Stomach smooth muscle (tissue), 2 donors: ENCODE results near the gene FBXW12.
"Not testable (repeated sequence)": the region's sequence is repeated elsewhere in the genome, so short reads cannot be mapped to it uniquely, and the experiment has no call there.

Experiments
- H3K27ac ChIP-seq: one replicate; pipeline ENCODE4 v1.7.0; 2013; ENCODE audit warnings: mild to moderate bottlenecking, low read length, inconsistent platforms
- H3K27me3 ChIP-seq, 2 donors: one replicate each; pipeline ENCODE4 v1.7.0; 2013; ENCODE audit warnings: low read length in 2 of 2; ENCODE audit not compliant: insufficient read depth in 2 of 2, control insufficient read depth in 1 of 2
- H3K36me3 ChIP-seq, 2 donors: one replicate each; pipeline ENCODE4 v1.7.0; 2013; ENCODE audit warnings: low read length in 2 of 2; ENCODE audit not compliant: control insufficient read depth in 2 of 2, insufficient read depth in 2 of 2
- H3K4me1 ChIP-seq: one replicate; pipeline ENCODE4 v1.7.0; 2013; ENCODE audit warnings: low read length; ENCODE audit not compliant: control insufficient read depth, insufficient read depth
- H3K4me3 ChIP-seq, 2 donors: one replicate each; pipeline ENCODE4 v1.7.0; 2013; ENCODE audit warnings: low read length in 2 of 2
- H3K9ac ChIP-seq, 2 donors: one replicate each; pipeline ENCODE4 v1.7.0; 2013; ENCODE audit warnings: low read length in 2 of 2, mild to moderate bottlenecking in 1 of 2
- H3K9me3 ChIP-seq, 2 donors: one replicate each; pipeline ENCODE4 v1.7.0; 2013; ENCODE audit warnings: low read length in 2 of 2; ENCODE audit not compliant: control insufficient read depth in 2 of 2
- donor health status: healthy.
- donor health status: Pancreatic carcinoma.

Gene FBXW12

GRCh38 chr3:48371651-48372376 lies at the start of gene FBXW12:
FBXW12 (plus strand) TSS chr3:48372219; CDS start chr3:48372768, 549 bp downstream.
- no peaks in the 10 kb centered on the region for H3K36me3 ChIP-seq
- no peak within 1 kb of the TSS for H3K27ac ChIP-seq
- H3K4me3 ChIP-seq = no peak within 1 kb of the TSS

DNA sequence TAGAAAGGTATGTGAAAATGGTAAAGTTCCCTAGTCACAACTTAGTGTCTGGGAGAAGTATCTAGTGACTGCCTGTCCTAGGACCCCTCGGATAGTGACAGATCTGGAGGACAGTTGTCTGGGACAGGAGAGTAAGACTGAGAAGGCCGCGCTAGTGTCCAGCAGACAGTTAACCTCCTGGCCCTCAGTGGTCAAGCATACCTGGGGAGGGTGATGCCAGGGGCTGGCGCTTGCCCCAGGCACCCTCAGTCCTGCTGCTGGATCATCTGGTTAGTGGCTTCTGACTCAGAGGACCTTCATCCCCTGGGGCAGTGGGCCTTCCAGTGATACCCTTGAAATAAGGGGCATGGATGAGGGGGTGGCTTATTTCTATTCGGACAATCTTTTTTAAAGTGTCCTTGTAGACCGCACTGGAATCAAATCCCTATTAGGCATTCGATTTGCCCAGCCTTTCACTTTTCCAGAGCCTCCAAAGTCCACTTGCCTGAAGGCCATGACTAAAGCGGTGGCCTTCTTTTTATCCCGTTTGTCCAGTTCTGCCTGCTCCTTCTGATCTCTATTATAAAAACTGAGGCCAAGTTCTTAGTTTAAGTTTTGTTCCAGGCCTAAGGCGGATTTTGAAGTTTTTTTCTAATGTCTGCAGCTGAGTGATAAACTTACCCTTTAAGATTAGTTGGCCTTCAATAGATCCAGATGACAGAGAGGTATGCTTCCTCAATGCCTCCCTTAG lies 40.1 kb upstream of the FBXW12 start:
- H3K9ac ChIP-seq, H3K27ac ChIP-seq, H3K27me3 ChIP-seq, H3K4me3 ChIP-seq, H3K9me3 ChIP-seq, H3K36me3 ChIP-seq, H3K4me1 ChIP-seq: not testable (repeated sequence)

More at GRCh38 chr3:48371651-48372376, at the start of gene FBXW12:
- H3K9ac ChIP-seq = no peak within 1 kb of the TSS
- H3K9me3 ChIP-seq = no peaks in the 10 kb centered on the region
- peaks cover 2% of the 10 kb centered on the region for H3K4me1 ChIP-seq
- no peaks in the 10 kb centered on the region for H3K27me3 ChIP-seq

DNA sequence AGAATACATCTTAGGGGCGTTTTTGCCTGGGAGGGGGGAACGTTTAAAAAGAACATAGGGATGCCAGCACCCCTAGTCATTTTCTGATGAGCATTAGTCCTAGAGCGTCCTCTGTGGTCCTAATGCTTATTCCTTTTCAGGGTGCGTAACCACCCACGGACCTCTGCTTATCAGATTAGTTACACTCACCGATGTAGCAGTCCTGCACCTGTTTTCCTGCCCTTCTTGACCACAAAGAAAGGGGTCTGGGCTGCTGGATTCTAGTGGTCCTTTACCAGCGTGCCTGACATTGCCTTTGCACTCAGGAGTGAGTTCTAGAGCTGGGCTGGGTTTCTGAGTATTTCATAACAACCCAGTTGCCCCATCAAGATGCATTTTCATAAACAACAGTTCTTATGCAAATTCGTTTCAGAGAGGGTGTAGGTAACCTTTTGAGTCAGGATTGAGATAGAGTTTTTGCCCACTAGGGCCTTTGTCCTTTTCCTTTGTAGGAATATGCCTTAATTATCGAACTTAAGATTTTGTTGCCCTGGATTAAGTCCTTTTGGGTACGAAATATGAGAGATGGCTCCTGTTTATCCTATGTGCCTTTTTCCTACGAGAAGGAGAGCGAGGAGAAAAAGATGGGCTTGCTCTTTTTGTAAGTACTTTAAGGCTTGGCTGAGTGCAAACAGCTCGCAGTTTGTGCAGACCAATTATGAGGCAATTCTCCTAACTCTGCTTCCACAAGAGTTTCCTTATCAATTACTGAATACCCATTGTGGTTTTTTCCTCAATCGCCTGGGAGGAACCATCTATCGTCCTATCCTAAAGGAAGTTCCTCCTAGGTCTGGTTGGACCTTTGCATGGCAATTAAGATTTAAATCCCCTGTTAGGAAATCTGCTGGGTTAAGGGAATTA lies 38.4 kb upstream of the FBXW12 start, which contains the start of gene SPINK8:
SPINK8 (minus strand) TSS at position 316 of the 900 bp plus-strand sequence. CDS start 5,320 bp downstream, outside the sequence.
- not testable (repeated sequence) for H3K36me3 ChIP-seq, H3K27me3 ChIP-seq, H3K4me1 ChIP-seq, H3K9ac ChIP-seq, H3K4me3 ChIP-seq, H3K9me3 ChIP-seq, H3K27ac ChIP-seq

GRCh38 chr3:48334605-48335004 lies 37.4 kb upstream of the FBXW12 start:
- Histone ChIP-seq H3K27ac (no peak overlapping the region), H3K4me3 (no peak overlapping the region), H3K9ac (no peak overlapping the region), H3K4me1 (no peaks in the 10 kb centered on the region), H3K9me3 (no peaks in the 10 kb centered on the region), H3K36me3 (no peaks in the 10 kb centered on the region), H3K27me3 (no peaks in the 10 kb centered on the region)

- H3K9ac ChIP-seq, H3K36me3 ChIP-seq, H3K4me3 ChIP-seq, H3K27ac ChIP-seq, H3K9me3 ChIP-seq, H3K4me1 ChIP-seq, H3K27me3 ChIP-seq: not testable (repeated sequence)
Measured at GRCh38 chr3:48335286-48335685, 36.7 kb upstream of the FBXW12 start.

GRCh38 chr3:48337536-48337935 lies 34.5 kb upstream of the FBXW12 start:
- H3K9ac ChIP-seq, H3K4me1 ChIP-seq, H3K27ac ChIP-seq, H3K36me3 ChIP-seq, H3K27me3 ChIP-seq, H3K4me3 ChIP-seq, H3K9me3 ChIP-seq: not testable (repeated sequence)

- Histone ChIP-seq H3K9ac (no peak overlapping the region), H3K27me3 (no peaks in the 10 kb centered on the region), H3K4me3 (no peak overlapping the region), H3K4me1 (no peaks in the 10 kb centered on the region), H3K9me3 (no peaks in the 10 kb centered on the region), H3K36me3 (no peaks in the 10 kb centered on the region), H3K27ac (no peak overlapping the region)
Measured at GRCh38 chr3:48338635-48339034, 33.4 kb upstream of the FBXW12 start.

DNA sequence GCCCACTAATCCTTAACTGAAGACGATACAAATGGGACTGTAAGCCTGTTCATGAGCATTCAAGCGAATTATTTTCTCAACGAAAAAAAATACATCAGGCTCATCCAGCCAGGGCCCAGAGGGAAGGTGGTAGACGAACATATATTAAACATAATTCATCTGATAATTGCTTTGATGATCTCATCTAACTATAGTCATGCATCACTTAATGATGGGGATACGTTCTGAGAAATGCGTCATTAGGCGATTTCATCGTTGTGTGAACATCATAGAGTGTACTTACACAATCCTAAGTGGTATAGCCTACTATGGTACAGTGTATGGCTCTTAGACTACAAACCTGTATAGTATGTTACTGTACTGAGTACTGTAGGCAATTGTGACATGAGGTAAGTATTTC lies 28.6 kb upstream of the FBXW12 start:
- H3K27ac ChIP-seq = no peak overlapping the region
- no peaks in the 10 kb centered on the region for H3K36me3 ChIP-seq
- H3K4me1 ChIP-seq = no peaks in the 10 kb centered on the region
- no peak overlapping the region for H3K9ac ChIP-seq
- no peaks in the 10 kb centered on the region for H3K27me3 ChIP-seq
- H3K4me3 ChIP-seq = no peak overlapping the region
- H3K9me3 ChIP-seq = no peaks in the 10 kb centered on the region

GRCh38 chr3:48344867-48345507 lies 27.0 kb upstream of the FBXW12 start:
- Histone ChIP-seq H3K4me1 (no peaks in the 10 kb centered on the region), H3K36me3 (no peaks in the 10 kb centered on the region), H3K4me3 (no peak overlapping the region), H3K9me3 (no peaks in the 10 kb centered on the region), H3K27me3 (no peaks in the 10 kb centered on the region), H3K27ac (no peak overlapping the region), H3K9ac (no peak overlapping the region)

DNA sequence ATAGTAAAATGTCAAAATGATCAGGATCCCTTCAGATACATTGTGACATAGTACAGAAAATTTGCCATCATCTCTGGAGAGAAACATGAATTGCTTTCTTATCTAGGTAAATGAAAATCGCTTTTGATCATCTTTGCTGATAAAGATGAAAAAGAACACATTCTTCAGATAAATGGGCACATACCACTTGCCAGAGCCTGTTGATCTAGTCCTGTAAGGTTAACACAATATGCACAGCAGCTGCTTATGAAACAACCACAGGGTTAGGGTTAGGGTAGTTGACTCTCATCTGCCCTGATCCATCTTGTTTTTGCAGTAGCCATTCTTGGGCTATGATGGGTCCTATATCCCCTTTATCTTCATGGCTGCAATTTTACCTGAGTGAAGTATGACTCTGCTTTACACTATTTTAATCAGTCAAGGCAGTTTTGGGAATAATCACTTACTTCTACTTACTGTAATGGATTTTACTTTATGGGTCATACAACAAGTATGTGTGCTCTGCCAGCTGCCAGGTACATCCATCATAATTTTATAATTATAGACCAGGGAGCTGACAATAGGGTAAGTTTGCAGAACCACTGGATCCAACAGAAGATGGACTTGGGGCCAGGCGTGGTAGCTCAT lies 26.0 kb upstream of the FBXW12 start:
- Histone ChIP-seq H3K27me3 (no peaks in the 10 kb centered on the region), H3K27ac (no peak overlapping the region), H3K9me3 (no peaks in the 10 kb centered on the region), H3K4me1 (no peaks in the 10 kb centered on the region), H3K4me3 (no peak overlapping the region), H3K9ac (no peak overlapping the region), H3K36me3 (no peaks in the 10 kb centered on the region)
